HG03175 (cell line): ENCODE measurements around the gene MBD3L5.
A peak's percentile ranks its signal among the peaks of the same experiment; 100 is the strongest.
"Not testable (repeated sequence)": the region's sequence is repeated elsewhere in the genome, so short reads cannot be mapped to it uniquely, and the experiment has no call there.

Source experiments
- ATAC-seq: cut with Tn5 transposase; IDR thresholded peaks from one replicate; pipeline ENCODE4 v1.9.1; 2021; ENCODE audit warnings: mild to moderate bottlenecking, moderate library complexity; ENCODE audit not compliant: unreplicated experiment

MBD3L5 gene

GRCh38 chr19:7051421-7051820, 21.0 kb downstream of the MBD3L5 start:
- ATAC-seq, result not testable (repeated sequence)

- ATAC-seq, result not testable (repeated sequence)
These were observed 22.5 kb downstream of the MBD3L5 start for GRCh38 chr19:7052896-7053295.

GRCh38 chr19:7054635-7055368, 24.4 kb downstream of the MBD3L5 start:
- ATAC-seq, result not testable (repeated sequence)

GRCh38 chr19:7055679-7056078, 25.3 kb downstream of the MBD3L5 start:
- not testable (repeated sequence) for ATAC-seq

GRCh38 chr19:7056371-7056770, 26.0 kb downstream of the MBD3L5 start:
- ATAC-seq, result not testable (repeated sequence)

GRCh38 chr19:7058576-7058975, 28.2 kb downstream of the MBD3L5 start, which contains the start of gene MBD3L3:
Gene MBD3L3 (minus strand): TSS chr19:7058676. CDS start chr19:7058605, 71 bp downstream.
- ATAC-seq, result not testable (repeated sequence)

GRCh38 chr19:7059977-7060376, 29.6 kb downstream of the MBD3L5 start:
- ATAC-seq, result not testable (repeated sequence)

GRCh38 chr19:7063339-7063738, 33.0 kb downstream of the MBD3L5 start:
- ATAC-seq, result no peak

- no peak for ATAC-seq
These were observed 33.5 kb downstream of the MBD3L5 start for GRCh38 chr19:7063764-7064418.

- not testable (repeated sequence) for ATAC-seq
These were observed 36.7 kb downstream of the MBD3L5 start for GRCh38 chr19:7067122-7067521.

- no peak for ATAC-seq
These were observed 37.3 kb downstream of the MBD3L5 start for GRCh38 chr19:7067716-7068115.

GRCh38 chr19:7068599-7068998, 38.2 kb downstream of the MBD3L5 start:
- no peak for ATAC-seq

- ATAC-seq, result peak; percentile 95
These were observed 38.9 kb downstream of the MBD3L5 start, which contains the start of gene ZNF557 for GRCh38 chr19:7069042-7069903. Gene ZNF557 (plus strand): TSS chr19:7069703. CDS start chr19:7075075, 5,372 bp downstream.

- peak; percentile 26 for ATAC-seq
These were observed 39.5 kb downstream of the MBD3L5 start for GRCh38 chr19:7069904-7070226.

- ATAC-seq, result no peak
These were observed 42.2 kb downstream of the MBD3L5 start for GRCh38 chr19:7072541-7072940.

GRCh38 chr19:7074705-7075282, 44.4 kb downstream of the MBD3L5 start:
- ATAC-seq, result no peak

GRCh38 chr19:7076151-7076550, 45.8 kb downstream of the MBD3L5 start:
- no peak for ATAC-seq

- no peak for ATAC-seq
These were observed 47.6 kb downstream of the MBD3L5 start for GRCh38 chr19:7078008-7078407.
